Measurements from ENCODE around the gene THBS1.

The THBS1 gene

DNA sequence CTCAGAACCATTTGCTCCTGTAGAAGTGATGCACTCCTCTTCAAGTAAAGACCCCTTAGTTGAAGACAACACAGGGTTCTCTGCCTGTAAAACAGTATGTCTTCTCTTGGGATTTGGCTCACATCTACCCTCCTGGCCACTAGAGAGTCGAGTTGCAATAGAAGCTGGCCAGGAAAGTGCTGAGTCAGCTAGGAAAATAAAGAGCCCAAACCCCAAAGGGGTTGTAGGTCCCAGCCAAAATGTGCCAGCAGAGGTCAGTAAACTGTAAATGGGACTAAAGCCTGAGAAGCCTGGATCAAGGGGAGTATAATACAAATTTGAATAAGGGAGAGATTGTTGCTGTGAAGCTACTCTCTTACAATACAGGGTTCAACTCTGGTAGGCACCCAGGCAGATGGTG lies 37.2 kb upstream of the THBS1 start:
- TF ChIP-seq, protein P1, sequence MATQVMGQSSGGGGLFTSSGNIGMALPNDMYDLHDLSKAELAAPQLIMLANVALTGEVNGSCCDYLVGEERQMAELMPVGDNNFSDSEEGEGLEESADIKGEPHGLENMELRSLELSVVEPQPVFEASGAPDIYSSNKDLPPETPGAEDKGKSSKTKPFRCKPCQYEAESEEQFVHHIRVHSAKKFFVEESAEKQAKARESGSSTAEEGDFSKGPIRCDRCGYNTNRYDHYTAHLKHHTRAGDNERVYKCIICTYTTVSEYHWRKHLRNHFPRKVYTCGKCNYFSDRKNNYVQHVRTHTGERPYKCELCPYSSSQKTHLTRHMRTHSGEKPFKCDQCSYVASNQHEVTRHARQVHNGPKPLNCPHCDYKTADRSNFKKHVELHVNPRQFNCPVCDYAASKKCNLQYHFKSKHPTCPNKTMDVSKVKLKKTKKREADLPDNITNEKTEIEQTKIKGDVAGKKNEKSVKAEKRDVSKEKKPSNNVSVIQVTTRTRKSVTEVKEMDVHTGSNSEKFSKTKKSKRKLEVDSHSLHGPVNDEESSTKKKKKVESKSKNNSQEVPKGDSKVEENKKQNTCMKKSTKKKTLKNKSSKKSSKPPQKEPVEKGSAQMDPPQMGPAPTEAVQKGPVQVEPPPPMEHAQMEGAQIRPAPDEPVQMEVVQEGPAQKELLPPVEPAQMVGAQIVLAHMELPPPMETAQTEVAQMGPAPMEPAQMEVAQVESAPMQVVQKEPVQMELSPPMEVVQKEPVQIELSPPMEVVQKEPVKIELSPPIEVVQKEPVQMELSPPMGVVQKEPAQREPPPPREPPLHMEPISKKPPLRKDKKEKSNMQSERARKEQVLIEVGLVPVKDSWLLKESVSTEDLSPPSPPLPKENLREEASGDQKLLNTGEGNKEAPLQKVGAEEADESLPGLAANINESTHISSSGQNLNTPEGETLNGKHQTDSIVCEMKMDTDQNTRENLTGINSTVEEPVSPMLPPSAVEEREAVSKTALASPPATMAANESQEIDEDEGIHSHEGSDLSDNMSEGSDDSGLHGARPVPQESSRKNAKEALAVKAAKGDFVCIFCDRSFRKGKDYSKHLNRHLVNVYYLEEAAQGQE (IDR thresholded peaks at IDR 0.05; ENCODE audit: low read depth), result no peak
- TF ChIP-seq MAX (IDR thresholded peaks at IDR 0.05) (no peak), TAF1 (IDR thresholded peaks at IDR 0.05; ENCODE audit: low read depth) (no peak), YY1 (IDR thresholded peaks at IDR 0.05; ENCODE audit: low read depth) (no peak), EP300 (IDR thresholded peaks at IDR 0.05; ENCODE audit: borderline replicate concordance) (no peak), CEBPB (IDR thresholded peaks at IDR 0.05) (no peak), TEAD4 (IDR thresholded peaks at IDR 0.05) (no peak), CREB1 (IDR thresholded peaks at IDR 0.05; ENCODE audit: low read depth) (no peak), FOXM1 (IDR thresholded peaks at IDR 0.05; ENCODE audit: borderline replicate concordance, low read depth) (no peak), NFIC (IDR thresholded peaks at IDR 0.05) (no peak), RAD21 (IDR thresholded peaks at IDR 0.05; ENCODE audit: low read depth) (no peak), ZBTB7A (IDR thresholded peaks at IDR 0.05; ENCODE audit: low read depth) (no peak), EGR1 (IDR thresholded peaks at IDR 0.05) (no peak), TCF12 (IDR thresholded peaks at IDR 0.05; ENCODE audit: low read depth) (no peak), USF1 (IDR thresholded peaks at IDR 0.05) (no peak)

GRCh38 chr15:39546842-39547241 lies 34.0 kb upstream of the THBS1 start:
- TF ChIP-seq EP300 (IDR thresholded peaks at IDR 0.05; ENCODE audit: borderline replicate concordance) (no peak), TEAD4 (IDR thresholded peaks at IDR 0.05) (no peak), CEBPB (IDR thresholded peaks at IDR 0.05) (no peak), MAX (IDR thresholded peaks at IDR 0.05) (no peak), NFIC (IDR thresholded peaks at IDR 0.05) (no peak)
- TF ChIP-seq, protein P1 (IDR thresholded peaks at IDR 0.05; ENCODE audit: low read depth), result no peak

DNA sequence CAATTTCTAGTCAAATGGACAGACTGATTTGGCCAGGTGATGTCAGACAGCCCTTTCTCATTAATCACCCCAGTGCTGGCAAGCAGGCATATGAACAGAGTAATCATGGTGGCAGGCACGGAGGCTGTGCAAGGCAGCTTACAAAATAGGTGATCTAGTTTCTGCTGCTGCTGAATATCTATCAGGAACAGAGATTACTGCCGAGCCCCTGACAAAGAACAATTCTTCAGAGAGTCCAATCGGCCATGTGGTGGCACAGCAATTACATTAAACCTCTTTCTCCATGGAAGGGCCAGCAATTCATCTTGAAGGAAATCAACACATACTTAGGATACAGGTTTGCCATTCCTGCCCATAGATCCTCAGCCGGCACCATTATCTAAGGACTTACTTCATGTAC lies 32.3 kb upstream of the THBS1 start:
- TF ChIP-seq EP300 (IDR thresholded peaks at IDR 0.05; ENCODE audit: borderline replicate concordance) (no peak), TAF1 (IDR thresholded peaks at IDR 0.05; ENCODE audit: low read depth) (no peak), RAD21 (IDR thresholded peaks at IDR 0.05; ENCODE audit: low read depth) (no peak), ZBTB7A (IDR thresholded peaks at IDR 0.05; ENCODE audit: low read depth) (no peak), CEBPB (IDR thresholded peaks at IDR 0.05) (no peak), CREB1 (IDR thresholded peaks at IDR 0.05; ENCODE audit: low read depth) (no peak), TEAD4 (IDR thresholded peaks at IDR 0.05) (no peak)

GRCh38 chr15:39549912-39550311 lies 31.0 kb upstream of the THBS1 start:
- TF ChIP-seq EP300 (IDR thresholded peaks at IDR 0.05; ENCODE audit: borderline replicate concordance) (no peak), FOXM1 (IDR thresholded peaks at IDR 0.05; ENCODE audit: borderline replicate concordance, low read depth) (no peak), YY1 (IDR thresholded peaks at IDR 0.05; ENCODE audit: low read depth) (no peak), TEAD4 (IDR thresholded peaks at IDR 0.05) (no peak)

GRCh38 chr15:39551476-39551875 lies 29.4 kb upstream of the THBS1 start:
- no peak for TF ChIP-seq FOXM1 (IDR thresholded peaks at IDR 0.05; ENCODE audit: borderline replicate concordance, low read depth)
- TF ChIP-seq MAX (IDR thresholded peaks at IDR 0.05), result no peak
- TF ChIP-seq TAF1 (IDR thresholded peaks at IDR 0.05; ENCODE audit: low read depth), result no peak
- no peak for TF ChIP-seq TCF12 (IDR thresholded peaks at IDR 0.05; ENCODE audit: low read depth)
- no peak for TF ChIP-seq EP300 (IDR thresholded peaks at IDR 0.05; ENCODE audit: borderline replicate concordance)

GRCh38 chr15:39552556-39552955 lies 28.3 kb upstream of the THBS1 start:
- no peak for TF ChIP-seq EGR1 (IDR thresholded peaks at IDR 0.05)
- TF ChIP-seq TAF1 (IDR thresholded peaks at IDR 0.05; ENCODE audit: low read depth), result no peak
- TF ChIP-seq TCF12 (IDR thresholded peaks at IDR 0.05; ENCODE audit: low read depth), result no peak
- no peak for TF ChIP-seq CEBPB (IDR thresholded peaks at IDR 0.05)
- TF ChIP-seq TEAD4 (IDR thresholded peaks at IDR 0.05), result no peak
- no peak for TF ChIP-seq FOXM1 (IDR thresholded peaks at IDR 0.05; ENCODE audit: borderline replicate concordance, low read depth)
- TF ChIP-seq EP300 (IDR thresholded peaks at IDR 0.05; ENCODE audit: borderline replicate concordance), result no peak

Data from Ishikawa (cell line).